WTC11 (cell line): ENCODE measurements around the gene ARAP1.

ENCODE experiments used
- CBFB ChIP-seq: sonication (generic); formaldehyde crosslinking; IDR thresholded peaks from 2 replicates; pipeline ENCODE4 v1.8.1; 2022; ENCODE audit warnings: mild to moderate bottlenecking, low read depth, missing genetic modification reagents
- CREB1 ChIP-seq: sonication (generic); formaldehyde crosslinking; IDR thresholded peaks from 2 replicates; pipeline ENCODE4 v1.8.0; 2023; ENCODE audit warnings: mild to moderate bottlenecking, missing genetic modification reagents
- MXD4 ChIP-seq: fragments of 250-450 bp; sonication (Bioruptor Pico); IDR thresholded peaks from 2 replicates; pipeline ENCODE4 v1.8.0; 2021; ENCODE audit warnings: mild to moderate bottlenecking, moderate library complexity, borderline replicate concordance
- RELA ChIP-seq: sonication (generic); formaldehyde crosslinking; IDR thresholded peaks from 2 replicates; pipeline ENCODE4 v1.8.1; 2022; ENCODE audit warnings: missing genetic modification reagents, mild to moderate bottlenecking, borderline replicate concordance
- SMAD4 ChIP-seq: sonication (generic); formaldehyde crosslinking; IDR thresholded peaks from 2 replicates; pipeline ENCODE4 v1.8.0; 2022; ENCODE audit warnings: mild to moderate bottlenecking, missing genetic modification reagents
- TCF7 ChIP-seq: sonication (generic); formaldehyde crosslinking; IDR thresholded peaks from 2 replicates; pipeline ENCODE4 v1.8.0; 2022; ENCODE audit warnings: mild to moderate bottlenecking, low read depth, missing genetic modification reagents, moderate library complexity
- USF2 ChIP-seq: sonication (generic); formaldehyde crosslinking; IDR thresholded peaks from 2 replicates; pipeline ENCODE4 v1.8.1; 2023; ENCODE audit warnings: mild to moderate bottlenecking, missing genetic modification reagents, moderate library complexity
- ZBTB21 ChIP-seq: sonication (generic); formaldehyde crosslinking; IDR thresholded peaks from 2 replicates; pipeline ENCODE4 v1.8.1; 2023; ENCODE audit warnings: mild to moderate bottlenecking, missing genetic modification reagents, borderline replicate concordance
- ZNF138 ChIP-seq: sonication (generic); formaldehyde crosslinking; conservative IDR thresholded peaks from 2 replicates; pipeline ENCODE4 v1.8.1; 2022; ENCODE audit warnings: mild to moderate bottlenecking, moderate library complexity, missing genetic modification reagents
- TF ChIP-seq, protein P1 (sequence below): sonication (generic); formaldehyde crosslinking; IDR thresholded peaks from 2 replicates; pipeline ENCODE4 v1.8.1; 2023; ENCODE audit warnings: mild to moderate bottlenecking, missing genetic modification reagents, borderline replicate concordance
- TF ChIP-seq, protein P2 (sequence below): fragments of 200-600 bp; IDR thresholded peaks from 2 replicates; pipeline ENCODE4 v1.8.0; 2022; ENCODE audit warnings: antibody characterized with exemption
- TF ChIP-seq, protein P3 (sequence below): sonication (generic); formaldehyde crosslinking; IDR thresholded peaks from 2 replicates; pipeline ENCODE4 v1.8.0; 2022; ENCODE audit warnings: mild to moderate bottlenecking, missing genetic modification reagents
- TF ChIP-seq, protein P4 (sequence below): sonication (generic); formaldehyde crosslinking; conservative IDR thresholded peaks from 2 replicates; pipeline ENCODE4 v1.8.1; 2023; ENCODE audit warnings: mild to moderate bottlenecking, low read depth, missing genetic modification reagents, moderate library complexity
- TF ChIP-seq, protein P5 (sequence below): sonication (generic); formaldehyde crosslinking; IDR thresholded peaks from 2 replicates; pipeline ENCODE4 v1.8.1; 2022; ENCODE audit warnings: mild to moderate bottlenecking, moderate library complexity, missing genetic modification reagents

GRCh38 chr11:72782081-72782920 lies 30.1 kb upstream of the ARAP1 start:
- TF ChIP-seq, protein P1, sequence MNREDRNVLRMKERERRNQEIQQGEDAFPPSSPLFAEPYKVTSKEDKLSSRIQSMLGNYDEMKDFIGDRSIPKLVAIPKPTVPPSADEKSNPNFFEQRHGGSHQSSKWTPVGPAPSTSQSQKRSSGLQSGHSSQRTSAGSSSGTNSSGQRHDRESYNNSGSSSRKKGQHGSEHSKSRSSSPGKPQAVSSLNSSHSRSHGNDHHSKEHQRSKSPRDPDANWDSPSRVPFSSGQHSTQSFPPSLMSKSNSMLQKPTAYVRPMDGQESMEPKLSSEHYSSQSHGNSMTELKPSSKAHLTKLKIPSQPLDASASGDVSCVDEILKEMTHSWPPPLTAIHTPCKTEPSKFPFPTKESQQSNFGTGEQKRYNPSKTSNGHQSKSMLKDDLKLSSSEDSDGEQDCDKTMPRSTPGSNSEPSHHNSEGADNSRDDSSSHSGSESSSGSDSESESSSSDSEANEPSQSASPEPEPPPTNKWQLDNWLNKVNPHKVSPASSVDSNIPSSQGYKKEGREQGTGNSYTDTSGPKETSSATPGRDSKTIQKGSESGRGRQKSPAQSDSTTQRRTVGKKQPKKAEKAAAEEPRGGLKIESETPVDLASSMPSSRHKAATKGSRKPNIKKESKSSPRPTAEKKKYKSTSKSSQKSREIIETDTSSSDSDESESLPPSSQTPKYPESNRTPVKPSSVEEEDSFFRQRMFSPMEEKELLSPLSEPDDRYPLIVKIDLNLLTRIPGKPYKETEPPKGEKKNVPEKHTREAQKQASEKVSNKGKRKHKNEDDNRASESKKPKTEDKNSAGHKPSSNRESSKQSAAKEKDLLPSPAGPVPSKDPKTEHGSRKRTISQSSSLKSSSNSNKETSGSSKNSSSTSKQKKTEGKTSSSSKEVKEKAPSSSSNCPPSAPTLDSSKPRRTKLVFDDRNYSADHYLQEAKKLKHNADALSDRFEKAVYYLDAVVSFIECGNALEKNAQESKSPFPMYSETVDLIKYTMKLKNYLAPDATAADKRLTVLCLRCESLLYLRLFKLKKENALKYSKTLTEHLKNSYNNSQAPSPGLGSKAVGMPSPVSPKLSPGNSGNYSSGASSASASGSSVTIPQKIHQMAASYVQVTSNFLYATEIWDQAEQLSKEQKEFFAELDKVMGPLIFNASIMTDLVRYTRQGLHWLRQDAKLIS (CRISPR knock-in tag): no peak
- TF ChIP-seq, protein P2, sequence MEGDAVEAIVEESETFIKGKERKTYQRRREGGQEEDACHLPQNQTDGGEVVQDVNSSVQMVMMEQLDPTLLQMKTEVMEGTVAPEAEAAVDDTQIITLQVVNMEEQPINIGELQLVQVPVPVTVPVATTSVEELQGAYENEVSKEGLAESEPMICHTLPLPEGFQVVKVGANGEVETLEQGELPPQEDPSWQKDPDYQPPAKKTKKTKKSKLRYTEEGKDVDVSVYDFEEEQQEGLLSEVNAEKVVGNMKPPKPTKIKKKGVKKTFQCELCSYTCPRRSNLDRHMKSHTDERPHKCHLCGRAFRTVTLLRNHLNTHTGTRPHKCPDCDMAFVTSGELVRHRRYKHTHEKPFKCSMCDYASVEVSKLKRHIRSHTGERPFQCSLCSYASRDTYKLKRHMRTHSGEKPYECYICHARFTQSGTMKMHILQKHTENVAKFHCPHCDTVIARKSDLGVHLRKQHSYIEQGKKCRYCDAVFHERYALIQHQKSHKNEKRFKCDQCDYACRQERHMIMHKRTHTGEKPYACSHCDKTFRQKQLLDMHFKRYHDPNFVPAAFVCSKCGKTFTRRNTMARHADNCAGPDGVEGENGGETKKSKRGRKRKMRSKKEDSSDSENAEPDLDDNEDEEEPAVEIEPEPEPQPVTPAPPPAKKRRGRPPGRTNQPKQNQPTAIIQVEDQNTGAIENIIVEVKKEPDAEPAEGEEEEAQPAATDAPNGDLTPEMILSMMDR: no peak
- TF ChIP-seq ZBTB21 (CRISPR knock-in tag) (no peak), TCF7 (CRISPR knock-in tag) (no peak), ZNF138 (no peak), USF2 (CRISPR knock-in tag) (no peak), CREB1 (no peak), CBFB (no peak), MXD4 (CRISPR knock-in tag) (no peak), RELA (CRISPR knock-in tag) (no peak), SMAD4 (CRISPR knock-in tag) (no peak)
- TF ChIP-seq, protein P3, sequence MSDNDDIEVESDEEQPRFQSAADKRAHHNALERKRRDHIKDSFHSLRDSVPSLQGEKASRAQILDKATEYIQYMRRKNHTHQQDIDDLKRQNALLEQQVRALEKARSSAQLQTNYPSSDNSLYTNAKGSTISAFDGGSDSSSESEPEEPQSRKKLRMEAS (CRISPR knock-in tag): 0 out of 2 replicates have a peak, but pooled peaks have one; percentile 20
- TF ChIP-seq, protein P4, sequence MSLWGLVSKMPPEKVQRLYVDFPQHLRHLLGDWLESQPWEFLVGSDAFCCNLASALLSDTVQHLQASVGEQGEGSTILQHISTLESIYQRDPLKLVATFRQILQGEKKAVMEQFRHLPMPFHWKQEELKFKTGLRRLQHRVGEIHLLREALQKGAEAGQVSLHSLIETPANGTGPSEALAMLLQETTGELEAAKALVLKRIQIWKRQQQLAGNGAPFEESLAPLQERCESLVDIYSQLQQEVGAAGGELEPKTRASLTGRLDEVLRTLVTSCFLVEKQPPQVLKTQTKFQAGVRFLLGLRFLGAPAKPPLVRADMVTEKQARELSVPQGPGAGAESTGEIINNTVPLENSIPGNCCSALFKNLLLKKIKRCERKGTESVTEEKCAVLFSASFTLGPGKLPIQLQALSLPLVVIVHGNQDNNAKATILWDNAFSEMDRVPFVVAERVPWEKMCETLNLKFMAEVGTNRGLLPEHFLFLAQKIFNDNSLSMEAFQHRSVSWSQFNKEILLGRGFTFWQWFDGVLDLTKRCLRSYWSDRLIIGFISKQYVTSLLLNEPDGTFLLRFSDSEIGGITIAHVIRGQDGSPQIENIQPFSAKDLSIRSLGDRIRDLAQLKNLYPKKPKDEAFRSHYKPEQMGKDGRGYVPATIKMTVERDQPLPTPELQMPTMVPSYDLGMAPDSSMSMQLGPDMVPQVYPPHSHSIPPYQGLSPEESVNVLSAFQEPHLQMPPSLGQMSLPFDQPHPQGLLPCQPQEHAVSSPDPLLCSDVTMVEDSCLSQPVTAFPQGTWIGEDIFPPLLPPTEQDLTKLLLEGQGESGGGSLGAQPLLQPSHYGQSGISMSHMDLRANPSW (CRISPR knock-in tag): no peak
- TF ChIP-seq, protein P5, sequence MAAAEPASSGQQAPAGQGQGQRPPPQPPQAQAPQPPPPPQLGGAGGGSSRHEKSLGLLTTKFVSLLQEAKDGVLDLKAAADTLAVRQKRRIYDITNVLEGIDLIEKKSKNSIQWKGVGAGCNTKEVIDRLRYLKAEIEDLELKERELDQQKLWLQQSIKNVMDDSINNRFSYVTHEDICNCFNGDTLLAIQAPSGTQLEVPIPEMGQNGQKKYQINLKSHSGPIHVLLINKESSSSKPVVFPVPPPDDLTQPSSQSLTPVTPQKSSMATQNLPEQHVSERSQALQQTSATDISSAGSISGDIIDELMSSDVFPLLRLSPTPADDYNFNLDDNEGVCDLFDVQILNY (CRISPR knock-in tag): no peak
